Osteocyte (in vitro differentiated cells): Measurements from ENCODE around the gene KRT3. TPM values are rescaled to one million over a fixed set of nuclear protein-coding genes. Genes with fewer than 3 reads are reported as not detected.

Experiments
- DNase-seq: peaks from one replicate; pipeline ENCODE4 v3.0.0; 2021; ENCODE audit warnings: mixed read lengths; ENCODE audit not compliant: unreplicated experiment; ENCODE audit errors: extremely low spot score
- H3K27ac Mint-ChIP-seq: one replicate; pipeline ENCODE4 v1.8.0; 2021; ENCODE audit warnings: mild to moderate bottlenecking, mixed read lengths; ENCODE audit not compliant: unreplicated experiment
- H3K27me3 Mint-ChIP-seq: one replicate; pipeline ENCODE4 v1.8.0; 2021; ENCODE audit warnings: mixed read lengths; ENCODE audit not compliant: unreplicated experiment
- H3K36me3 Mint-ChIP-seq: one replicate; pipeline ENCODE4 v1.8.0; 2021; ENCODE audit warnings: mixed read lengths; ENCODE audit not compliant: unreplicated experiment
- H3K4me1 Mint-ChIP-seq: one replicate; pipeline ENCODE4 v1.8.0; 2021; ENCODE audit warnings: mixed read lengths; ENCODE audit not compliant: unreplicated experiment
- H3K4me3 Mint-ChIP-seq: one replicate; pipeline ENCODE4 v1.8.0; 2021; ENCODE audit warnings: mild to moderate bottlenecking, moderate library complexity, mixed read lengths; ENCODE audit not compliant: unreplicated experiment
- H3K9me3 Mint-ChIP-seq: one replicate; pipeline ENCODE4 v1.8.0; 2021; ENCODE audit warnings: mixed read lengths; ENCODE audit not compliant: unreplicated experiment
- total RNA-seq: library from RNA; stranded (reverse); gene quantifications from 2 replicates; pipeline ENCODE4 v1.2.1, GENCODE V29; 2021
- TF ChIP-seq, protein P1 (sequence below): fragments of 200-600 bp; sonication (generic); IDR thresholded peaks from 2 replicates; pipeline ENCODE4 v1.5.0; 2021; ENCODE audit warnings: antibody characterized with exemption, mild to moderate bottlenecking, moderate library complexity

Gene KRT3
- total RNA-seq, 1 donor from 2014 or later = not detected

DNA sequence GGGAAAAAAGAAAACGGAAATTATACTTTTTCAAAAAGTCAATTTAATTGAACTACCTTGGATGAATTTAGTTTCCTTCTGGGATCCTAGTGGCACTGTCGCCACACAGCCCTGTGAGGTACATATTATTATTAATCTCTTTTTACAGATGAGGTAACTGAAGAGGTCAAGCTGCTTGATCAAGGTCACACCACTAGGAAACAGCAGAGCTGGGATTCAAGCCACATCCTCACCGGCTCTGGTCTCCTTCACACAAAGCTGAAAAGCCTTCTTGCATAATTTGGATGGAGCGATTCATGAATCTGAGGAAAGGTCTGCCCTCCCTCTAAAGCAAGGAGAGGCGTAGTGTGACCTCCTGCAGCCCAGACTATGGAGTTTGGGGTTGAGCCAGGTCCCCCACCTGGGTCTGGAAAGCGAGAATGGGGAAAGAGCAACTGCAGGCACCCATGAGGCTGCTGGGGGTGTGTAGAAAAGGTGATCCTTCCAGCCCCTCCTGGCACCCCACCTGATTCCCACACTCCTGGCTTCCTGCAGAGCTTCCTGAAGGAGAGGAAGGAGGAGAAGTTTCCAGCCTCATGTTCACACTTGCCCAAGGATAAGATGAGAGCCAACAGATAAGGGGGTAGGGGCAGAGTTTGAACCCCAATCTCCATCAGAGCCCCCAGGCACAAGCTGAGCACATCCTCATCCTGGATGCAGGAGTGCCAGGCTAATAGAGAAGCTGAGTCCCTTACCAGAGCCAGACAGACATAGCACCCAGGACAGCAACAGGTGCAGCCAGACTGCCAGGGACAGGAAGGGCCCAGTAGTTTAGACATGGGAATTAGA is 42.1 kb upstream of the KRT3 start:
- Mint-ChIP-seq H3K27ac (no peak overlapping the region), H3K4me3 (no peak overlapping the region), H3K9me3 (no peaks in the 10 kb centered on the region), H3K36me3 (no peaks in the 10 kb centered on the region), H3K27me3 (no peaks in the 10 kb centered on the region), H3K4me1 (peaks cover 17% of the 10 kb centered on the region)
- no peak for DNase-seq
- TF ChIP-seq, protein P1, sequence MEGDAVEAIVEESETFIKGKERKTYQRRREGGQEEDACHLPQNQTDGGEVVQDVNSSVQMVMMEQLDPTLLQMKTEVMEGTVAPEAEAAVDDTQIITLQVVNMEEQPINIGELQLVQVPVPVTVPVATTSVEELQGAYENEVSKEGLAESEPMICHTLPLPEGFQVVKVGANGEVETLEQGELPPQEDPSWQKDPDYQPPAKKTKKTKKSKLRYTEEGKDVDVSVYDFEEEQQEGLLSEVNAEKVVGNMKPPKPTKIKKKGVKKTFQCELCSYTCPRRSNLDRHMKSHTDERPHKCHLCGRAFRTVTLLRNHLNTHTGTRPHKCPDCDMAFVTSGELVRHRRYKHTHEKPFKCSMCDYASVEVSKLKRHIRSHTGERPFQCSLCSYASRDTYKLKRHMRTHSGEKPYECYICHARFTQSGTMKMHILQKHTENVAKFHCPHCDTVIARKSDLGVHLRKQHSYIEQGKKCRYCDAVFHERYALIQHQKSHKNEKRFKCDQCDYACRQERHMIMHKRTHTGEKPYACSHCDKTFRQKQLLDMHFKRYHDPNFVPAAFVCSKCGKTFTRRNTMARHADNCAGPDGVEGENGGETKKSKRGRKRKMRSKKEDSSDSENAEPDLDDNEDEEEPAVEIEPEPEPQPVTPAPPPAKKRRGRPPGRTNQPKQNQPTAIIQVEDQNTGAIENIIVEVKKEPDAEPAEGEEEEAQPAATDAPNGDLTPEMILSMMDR = no peak

GRCh38 chr12:52837413-52837741 is 41.5 kb upstream of the KRT3 start:
- Mint-ChIP-seq H3K9me3 (no peaks in the 10 kb centered on the region), H3K27ac (no peak overlapping the region), H3K36me3 (no peaks in the 10 kb centered on the region), H3K4me3 (no peak overlapping the region), H3K4me1 (peaks cover 17% of the 10 kb centered on the region), H3K27me3 (no peaks in the 10 kb centered on the region)
- no peak for DNase-seq
- TF ChIP-seq, protein P1 = no peak

DNA sequence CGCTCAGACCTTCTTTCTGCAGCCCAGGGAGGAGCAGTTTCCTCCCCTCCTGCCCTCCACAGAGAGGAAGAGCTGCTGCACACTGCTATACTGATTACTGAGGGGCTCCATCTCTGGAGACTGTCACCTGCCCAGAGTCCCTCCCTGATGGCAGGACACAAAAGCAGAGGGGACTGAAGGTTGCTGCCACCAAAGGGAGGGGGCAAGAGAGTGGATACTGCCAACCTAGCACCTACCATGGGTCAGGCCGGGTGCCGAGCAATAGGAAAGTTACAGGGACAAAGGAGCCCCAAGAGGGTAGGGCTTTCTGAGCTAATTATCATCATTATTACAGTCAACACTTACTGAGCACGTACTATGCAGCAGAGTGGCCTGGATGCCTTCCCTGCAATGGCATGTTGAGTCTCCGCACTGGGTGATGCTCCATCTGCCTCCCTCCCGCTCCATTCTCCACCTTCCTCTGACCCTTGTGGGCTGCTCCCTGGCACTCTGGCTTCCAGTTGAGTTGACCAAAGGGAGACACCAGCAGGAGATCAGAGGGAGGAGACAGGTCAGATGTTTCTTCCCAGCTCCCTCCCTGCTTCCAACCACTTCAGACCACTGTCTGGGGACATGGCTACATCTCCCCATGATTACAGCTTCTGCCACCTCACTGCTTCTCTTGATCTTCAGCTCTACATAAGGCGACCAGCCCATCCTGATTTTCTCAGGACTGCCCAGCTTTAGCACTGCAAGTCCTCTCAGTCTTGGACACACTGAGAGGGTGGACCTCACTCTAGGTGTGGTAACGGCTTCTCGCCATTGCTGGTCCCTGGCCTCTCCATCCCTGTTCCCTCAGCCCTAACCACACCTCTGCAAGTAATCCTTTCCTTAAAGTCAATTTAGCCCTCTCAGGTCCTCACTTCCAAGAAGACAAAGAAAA is 40.8 kb upstream of the KRT3 start:
- no peaks in the 10 kb centered on the region for H3K27me3 Mint-ChIP-seq
- DNase-seq = no peak
- no peaks in the 10 kb centered on the region for H3K9me3 Mint-ChIP-seq
- H3K4me1 Mint-ChIP-seq = peaks cover 17% of the 10 kb centered on the region
- H3K4me3 Mint-ChIP-seq = no peak overlapping the region
- H3K36me3 Mint-ChIP-seq = no peaks in the 10 kb centered on the region
- TF ChIP-seq, protein P1 = no peak
- no peak overlapping the region for H3K27ac Mint-ChIP-seq

DNA sequence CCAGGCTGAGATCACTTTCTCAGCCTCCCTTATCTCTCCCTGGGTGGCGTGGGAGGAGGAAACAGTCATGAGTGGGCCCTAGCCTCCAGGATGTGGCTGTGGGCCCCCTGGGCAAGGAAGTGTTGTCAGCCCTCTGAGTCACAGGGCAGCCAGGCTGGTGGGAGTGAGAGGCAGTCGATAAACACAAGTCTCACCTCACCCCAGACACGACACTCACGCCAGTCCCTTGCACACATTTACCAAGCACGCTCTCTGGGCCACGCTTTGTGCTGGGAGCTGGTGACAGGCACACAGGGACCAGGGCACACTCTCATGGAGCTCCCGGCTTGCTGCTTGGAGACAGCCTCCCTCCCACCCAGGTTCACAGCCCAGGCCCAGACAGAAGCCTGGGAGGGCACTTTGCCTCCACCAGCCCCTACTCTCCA is 40.1 kb upstream of the KRT3 start:
- Mint-ChIP-seq H3K4me1 (peaks cover 17% of the 10 kb centered on the region), H3K9me3 (no peaks in the 10 kb centered on the region), H3K36me3 (no peaks in the 10 kb centered on the region), H3K4me3 (no peak overlapping the region), H3K27me3 (no peaks in the 10 kb centered on the region), H3K27ac (no peak overlapping the region)
- TF ChIP-seq, protein P1 = no peak
- no peak for DNase-seq
